Measurements from ENCODE around the gene FNDC3A. TPM values are rescaled to one million over a fixed set of nuclear protein-coding genes. Genes with fewer than 3 reads are reported as not detected.

Gene FNDC3A
- total RNA-seq, 4 donors from 2014 or later: 90.3 to 125 (median 111) TPM

GRCh38 chr13:49217962-49218492, 242.3 kb downstream of the FNDC3A start:
- Histone ChIP-seq H3K4me3 (replicated peaks in 1 of 3) (no peak overlapping the region), H3K36me3 (no peaks in the 10 kb centered on the region), H3K9me3 (no peaks in the 10 kb centered on the region), H3K27me3 (no peaks in the 10 kb centered on the region), H3K4me1 (peaks cover 0 to 15% of the 10 kb centered on the region in 2 donors), H3K27ac (no peak overlapping the region)
- DNase-seq: no peak
- no peak for TF ChIP-seq CTCF (IDR thresholded peaks at IDR 0.05)
- TF ChIP-seq POLR2A (IDR thresholded peaks at IDR 0.05): no peak
- intact Hi-C loops (cut with DNase I): no loop called here
- 42 to 49% methylated on average over 17 of the region's 17 CpGs for WGBS, 2 donors

- no peaks in the 10 kb centered on the region for H3K36me3 ChIP-seq
- intact Hi-C loops (cut with DNase I): no loop called here
- H3K9me3 ChIP-seq: no peaks in the 10 kb centered on the region
- TF ChIP-seq POLR2A (IDR thresholded peaks at IDR 0.05): no peak
- no peak for TF ChIP-seq CTCF (IDR thresholded peaks at IDR 0.05)
- no peak for DNase-seq
- no peak overlapping the region for H3K27ac ChIP-seq
- no peak overlapping the region for H3K4me3 ChIP-seq (replicated peaks in 1 of 3)
- peaks cover 0 to 15% of the 10 kb centered on the region in 2 donors for H3K4me1 ChIP-seq
- WGBS, 2 donors: 31 to 32% methylated on average over 25 of the region's 25 CpGs
- no peaks in the 10 kb centered on the region for H3K27me3 ChIP-seq
Observed at GRCh38 chr13:49218493-49219051, 242.9 kb downstream of the FNDC3A start.

GRCh38 chr13:49219647-49220035, 243.9 kb downstream of the FNDC3A start:
- 23 to 26% methylated on average over 9 to 11 of the region's 17 CpGs for WGBS, 2 donors
- Histone ChIP-seq H3K4me1 (peaks cover 0 to 15% of the 10 kb centered on the region in 2 donors), H3K27me3 (no peaks in the 10 kb centered on the region), H3K4me3 (replicated peaks in 1 of 3) (peak overlapping the region in 1 of 3 donors; percentile 28), H3K9me3 (no peaks in the 10 kb centered on the region), H3K36me3 (no peaks in the 10 kb centered on the region), H3K27ac (no peak overlapping the region)
- DNase-seq: no peak
- no peak for TF ChIP-seq CTCF (IDR thresholded peaks at IDR 0.05)
- TF ChIP-seq POLR2A (IDR thresholded peaks at IDR 0.05): no peak
- intact Hi-C loops (cut with DNase I): no loop called here

DNA sequence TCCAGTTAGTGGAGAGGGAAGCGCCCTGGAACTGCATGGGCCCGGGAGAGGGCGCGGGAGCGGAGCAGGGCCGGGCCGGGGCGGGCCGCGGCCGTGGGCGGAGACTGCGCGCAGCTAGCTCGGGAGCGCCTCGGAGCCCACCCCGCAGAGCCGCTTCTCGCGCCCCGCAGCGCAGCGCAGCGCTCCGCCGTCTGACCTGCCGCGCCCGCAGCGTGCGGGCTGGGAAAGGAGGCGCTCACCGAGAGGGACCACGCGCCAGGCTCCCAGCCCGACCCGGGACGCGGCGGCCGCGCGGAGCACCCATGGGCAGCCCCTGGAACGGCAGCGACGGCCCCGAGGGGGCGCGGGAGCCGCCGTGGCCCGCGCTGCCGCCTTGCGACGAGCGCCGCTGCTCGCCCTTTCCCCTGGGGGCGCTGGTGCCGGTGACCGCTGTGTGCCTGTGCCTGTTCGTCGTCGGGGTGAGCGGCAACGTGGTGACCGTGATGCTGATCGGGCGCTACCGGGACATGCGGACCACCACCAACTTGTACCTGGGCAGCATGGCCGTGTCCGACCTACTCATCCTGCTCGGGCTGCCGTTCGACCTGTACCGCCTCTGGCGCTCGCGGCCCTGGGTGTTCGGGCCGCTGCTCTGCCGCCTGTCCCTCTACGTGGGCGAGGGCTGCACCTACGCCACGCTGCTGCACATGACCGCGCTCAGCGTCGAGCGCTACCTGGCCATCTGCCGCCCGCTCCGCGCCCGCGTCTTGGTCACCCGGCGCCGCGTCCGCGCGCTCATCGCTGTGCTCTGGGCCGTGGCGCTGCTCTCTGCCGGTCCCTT, 244.5 kb downstream of the FNDC3A start, which contains the start of gene MLNR:
MLNR (plus strand) TSS at position 303 of the 820 bp plus-strand sequence; CDS start at position 303, 0 bp downstream.
- H3K4me1 ChIP-seq: peaks cover 2 to 19% of the 10 kb centered on the region in 2 donors
- H3K4me3 ChIP-seq (replicated peaks in 1 of 3): peak within 1 kb of the TSS in 1 of 3 donors; percentile 28
- no peaks in the 10 kb centered on the region for H3K9me3 ChIP-seq
- no peak within 1 kb of the TSS for H3K27ac ChIP-seq
- intact Hi-C loops (cut with DNase I): no loop called here
- WGBS, 2 donors: 0 to 5% methylated on average over 1 to 18 of the region's 111 CpGs
- no peaks in the 10 kb centered on the region for H3K36me3 ChIP-seq
- peak; percentile 45 to 53 for DNase-seq
- H3K27me3 ChIP-seq: no peaks in the 10 kb centered on the region
- TF ChIP-seq CTCF (IDR thresholded peaks at IDR 0.05) (peak in 2 of 6 experiments; percentile 10 to 29), POLR2A (IDR thresholded peaks at IDR 0.05) (peak in 1 of 2 donors; percentile 36)

All from thyroid gland (tissue), 4 donors.